ENCODE results near the gene OPCML. TPM values are rescaled to one million over a fixed set of nuclear protein-coding genes. Genes with fewer than 3 reads are reported as not detected.

OPCML gene
- total RNA-seq, 1 experiment from 2014 or later = not detected

DNA sequence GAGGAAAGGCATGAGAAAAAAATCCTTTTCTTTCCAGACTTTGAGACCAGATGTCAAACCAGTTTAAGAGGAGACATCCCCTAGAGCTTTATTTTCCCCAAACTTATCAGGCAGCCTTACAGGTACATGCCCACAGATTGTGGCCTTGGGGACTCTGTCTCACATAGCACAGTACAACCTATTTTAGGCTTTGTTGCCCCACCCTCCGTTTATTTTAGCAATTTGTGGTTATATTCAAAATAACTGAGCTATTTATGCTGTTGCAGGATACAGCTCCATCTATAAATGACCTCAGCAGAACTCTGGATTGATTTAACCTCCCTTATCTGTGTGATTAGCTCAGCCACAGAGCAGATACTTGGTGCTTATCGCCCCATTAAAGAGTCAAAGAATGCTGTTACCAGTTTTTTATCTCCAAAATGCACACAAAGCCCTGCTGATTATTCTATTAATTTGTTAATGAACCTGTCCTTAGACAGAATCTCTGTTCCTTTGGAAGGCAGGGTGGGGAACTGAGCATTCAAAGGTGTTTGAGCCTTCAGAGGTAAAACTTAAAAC, 525.2 kb downstream of the OPCML start:
- Mint-ChIP-seq H3K4me1 (ENCODE audit: low read depth, unreplicated experiment) (no peaks in the 10 kb centered on the region), H3K9me3 (ENCODE audit: unreplicated experiment) (peaks cover 72% of the 10 kb centered on the region), H3K27ac (ENCODE audit: unreplicated experiment) (no peak overlapping the region), H3K4me3 (ENCODE audit: unreplicated experiment) (no peak overlapping the region), H3K36me3 (ENCODE audit: insufficient read depth, unreplicated experiment) (no peaks in the 10 kb centered on the region), H3K27me3 (ENCODE audit: insufficient read depth, unreplicated experiment) (no peaks in the 10 kb centered on the region)
- no peaks in the 10 kb centered on the region for H3K27me3 ChIP-seq (replicated peaks; ENCODE audit: control insufficient read depth, insufficient read depth, low read length)
- no peak for DNase-seq
- no peak overlapping the region for H3K4me3 ChIP-seq (ENCODE audit: low read depth, low read length)
- ChIA-PET POLR2A (no interaction called here), CTCF (no interaction called here)
- TF ChIP-seq, protein P1, sequence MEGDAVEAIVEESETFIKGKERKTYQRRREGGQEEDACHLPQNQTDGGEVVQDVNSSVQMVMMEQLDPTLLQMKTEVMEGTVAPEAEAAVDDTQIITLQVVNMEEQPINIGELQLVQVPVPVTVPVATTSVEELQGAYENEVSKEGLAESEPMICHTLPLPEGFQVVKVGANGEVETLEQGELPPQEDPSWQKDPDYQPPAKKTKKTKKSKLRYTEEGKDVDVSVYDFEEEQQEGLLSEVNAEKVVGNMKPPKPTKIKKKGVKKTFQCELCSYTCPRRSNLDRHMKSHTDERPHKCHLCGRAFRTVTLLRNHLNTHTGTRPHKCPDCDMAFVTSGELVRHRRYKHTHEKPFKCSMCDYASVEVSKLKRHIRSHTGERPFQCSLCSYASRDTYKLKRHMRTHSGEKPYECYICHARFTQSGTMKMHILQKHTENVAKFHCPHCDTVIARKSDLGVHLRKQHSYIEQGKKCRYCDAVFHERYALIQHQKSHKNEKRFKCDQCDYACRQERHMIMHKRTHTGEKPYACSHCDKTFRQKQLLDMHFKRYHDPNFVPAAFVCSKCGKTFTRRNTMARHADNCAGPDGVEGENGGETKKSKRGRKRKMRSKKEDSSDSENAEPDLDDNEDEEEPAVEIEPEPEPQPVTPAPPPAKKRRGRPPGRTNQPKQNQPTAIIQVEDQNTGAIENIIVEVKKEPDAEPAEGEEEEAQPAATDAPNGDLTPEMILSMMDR (IDR thresholded peaks at IDR 0.05; ENCODE audit: insufficient read depth in 1 of 2, low read depth in 1 of 2, low read length in 1 of 2, severe bottlenecking in 1 of 2, unreplicated experiment in 1 of 2) = no peak
- intact Hi-C loops (cut with micrococcal nuclease; ENCODE audit: unreplicated experiment) = no loop called here
- H3K36me3 ChIP-seq (ENCODE audit: control insufficient read depth, insufficient read depth, low read length) = no peaks in the 10 kb centered on the region
- BruUV-seq (replicated peaks) = no TSS peak
- H3K4me1 ChIP-seq = peaks cover 6% of the 10 kb centered on the region; the same call in 1 of the 2 replicates
- H3K9me3 ChIP-seq = peaks cover 20% of the 10 kb centered on the region; the same call in 1 of the 2 replicates

DNA sequence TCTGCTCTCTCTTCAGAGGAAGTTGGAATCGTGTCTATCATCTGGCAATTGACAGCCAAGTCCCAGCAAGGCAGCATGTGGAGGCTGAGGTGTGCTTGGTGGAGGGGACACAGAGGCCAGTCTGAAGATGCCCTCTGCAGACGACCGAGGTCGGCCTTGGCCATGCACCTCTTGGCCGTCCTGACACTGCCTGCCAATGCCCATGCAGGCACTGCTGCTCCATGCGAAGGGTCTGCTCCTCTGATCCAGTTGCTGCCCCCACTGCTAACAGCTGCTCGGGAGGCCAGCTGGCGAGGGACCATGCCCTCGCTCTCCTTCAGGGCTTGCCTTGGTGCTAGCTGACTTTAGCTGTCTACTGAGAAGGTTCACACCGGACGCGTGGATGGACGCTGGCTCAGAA, 527.9 kb downstream of the OPCML start:
- POLR2A ChIA-PET = no interaction called here
- no peak for DNase-seq
- intact Hi-C loops (cut with micrococcal nuclease; ENCODE audit: unreplicated experiment) = no loop called here
- Histone ChIP-seq H3K9me3 (peaks cover 23% of the 10 kb centered on the region; the same call in 1 of the 2 replicates), H3K27me3 (replicated peaks; ENCODE audit: control insufficient read depth, insufficient read depth, low read length) (no peaks in the 10 kb centered on the region; the same call in 1 of the 2 replicates), H3K36me3 (ENCODE audit: control insufficient read depth, insufficient read depth, low read length) (no peaks in the 10 kb centered on the region), H3K4me1 (no peaks in the 10 kb centered on the region), H3K4me3 (ENCODE audit: low read depth, low read length) (no peak overlapping the region)
- BruUV-seq (replicated peaks) = no TSS peak
- Mint-ChIP-seq H3K27me3 (ENCODE audit: insufficient read depth, unreplicated experiment) (peaks cover 2% of the 10 kb centered on the region), H3K36me3 (ENCODE audit: insufficient read depth, unreplicated experiment) (no peaks in the 10 kb centered on the region), H3K9me3 (ENCODE audit: unreplicated experiment) (peaks cover 79% of the 10 kb centered on the region), H3K27ac (ENCODE audit: unreplicated experiment) (no peak overlapping the region), H3K4me1 (ENCODE audit: low read depth, unreplicated experiment) (no peaks in the 10 kb centered on the region), H3K4me3 (ENCODE audit: unreplicated experiment) (no peak overlapping the region)
- TF ChIP-seq, protein P1 (IDR thresholded peaks at IDR 0.05; ENCODE audit: insufficient read depth in 1 of 2, low read depth in 1 of 2, low read length in 1 of 2, severe bottlenecking in 1 of 2, unreplicated experiment in 1 of 2) = no peak
- CTCF ChIA-PET = no interaction called here

DNA sequence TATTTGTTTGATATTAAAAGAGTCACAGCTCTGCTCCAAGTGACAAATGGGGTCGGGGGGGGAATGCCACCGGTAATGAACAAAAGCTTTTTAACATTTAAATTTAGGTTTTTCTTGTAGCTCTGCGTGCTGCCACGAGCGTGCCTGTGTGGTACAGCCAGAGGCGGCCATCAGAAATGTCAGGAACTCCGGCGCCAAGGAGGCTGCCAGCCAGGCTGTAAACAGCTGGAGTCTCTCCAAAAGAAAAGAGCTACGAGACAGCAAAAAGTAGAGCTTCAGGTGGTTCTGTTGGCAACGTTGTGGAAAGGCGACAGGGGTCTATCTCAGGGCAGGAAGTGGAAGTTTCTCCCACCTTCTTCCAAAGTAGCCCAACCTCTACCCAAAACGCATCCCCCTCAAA, 532.8 kb downstream of the OPCML start:
- CTCF ChIA-PET = no interaction called here
- Mint-ChIP-seq H3K36me3 (ENCODE audit: insufficient read depth, unreplicated experiment) (no peaks in the 10 kb centered on the region), H3K4me1 (ENCODE audit: low read depth, unreplicated experiment) (no peaks in the 10 kb centered on the region), H3K27me3 (ENCODE audit: insufficient read depth, unreplicated experiment) (peaks cover 2% of the 10 kb centered on the region), H3K27ac (ENCODE audit: unreplicated experiment) (no peak overlapping the region), H3K4me3 (ENCODE audit: unreplicated experiment) (no peak overlapping the region), H3K9me3 (ENCODE audit: unreplicated experiment) (peaks cover 36% of the 10 kb centered on the region)
- Histone ChIP-seq H3K4me1 (no peaks in the 10 kb centered on the region), H3K36me3 (ENCODE audit: control insufficient read depth, insufficient read depth, low read length) (no peaks in the 10 kb centered on the region), H3K4me3 (ENCODE audit: low read depth, low read length) (no peak overlapping the region), H3K27me3 (replicated peaks; ENCODE audit: control insufficient read depth, insufficient read depth, low read length) (no peaks in the 10 kb centered on the region; the same call in 1 of the 2 replicates), H3K9me3 (0 out of 2 replicates have a peak, but pooled peaks cover 6% of the 10 kb centered on the region)
- intact Hi-C loops (cut with micrococcal nuclease; ENCODE audit: unreplicated experiment) = no loop called here
- TF ChIP-seq, protein P1 (IDR thresholded peaks at IDR 0.05; ENCODE audit: insufficient read depth in 1 of 2, low read depth in 1 of 2, low read length in 1 of 2, severe bottlenecking in 1 of 2, unreplicated experiment in 1 of 2) = no peak
- no TSS peak for BruUV-seq (replicated peaks)
- no peak for DNase-seq
- POLR2A ChIA-PET = no interaction called here
